ENCODE measurements around the gene PINLYP. TPM values are rescaled to one million over a fixed set of nuclear protein-coding genes. Genes with fewer than 3 reads are reported as not detected.
A peak's percentile ranks its signal among the peaks of the same experiment; 100 is the strongest.

PINLYP gene
- total and polyA plus RNA-seq, 9 of the 15 experiments (the other 6 are each of a cell fraction or from before 2014, with no cell fraction given): 1.00 to 6.7 (median 2.2) TPM

DNA sequence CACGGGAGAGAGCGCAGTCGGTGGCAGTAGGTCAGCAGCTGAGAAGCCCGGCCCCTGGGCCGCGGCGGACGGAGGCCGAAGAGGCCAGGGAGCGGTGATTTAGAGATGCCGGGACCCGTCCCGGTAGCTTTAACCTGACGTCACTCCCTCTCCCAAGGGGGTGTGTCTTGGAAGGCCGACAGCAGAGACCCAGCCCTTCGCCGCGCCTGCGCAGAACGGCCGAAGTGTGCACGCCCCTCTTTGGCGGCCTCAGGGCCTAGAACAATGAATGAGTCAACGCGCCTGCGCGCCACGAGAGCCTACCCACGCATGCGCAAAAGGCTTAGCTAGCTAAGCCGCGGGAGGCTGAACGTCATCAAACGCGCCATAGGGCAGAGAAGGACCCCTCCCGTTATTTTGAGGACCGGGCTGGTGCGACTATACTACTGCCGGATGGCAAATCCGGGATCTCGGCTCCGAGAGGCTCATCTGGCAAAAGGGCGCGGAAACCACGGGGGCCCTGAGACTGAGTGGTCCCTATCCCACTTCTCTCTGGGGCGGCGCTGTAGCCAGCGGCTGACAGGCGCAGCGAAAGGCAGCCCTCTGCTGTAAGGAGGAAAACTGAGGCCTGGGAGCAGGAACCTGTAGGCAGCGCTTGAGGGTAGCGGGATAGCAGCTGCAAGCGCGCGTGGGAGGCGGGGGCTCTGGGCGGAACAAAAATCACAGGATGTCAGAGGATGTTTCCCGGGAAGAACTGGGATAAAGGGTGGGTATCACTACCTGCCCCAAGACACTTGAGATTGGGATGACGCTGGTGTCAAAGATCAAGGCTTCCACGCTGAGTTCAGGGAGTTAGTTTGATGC is 20.6 kb downstream of the PINLYP start, which contains the start of the genes IRGQ and ZNF576 (continued):
- TF ChIP-seq THRAP3 (IDR thresholded peaks at IDR 0.05; ENCODE audit: borderline replicate concordance) (no peak), ZNF253 (CRISPR knock-in tag; conservative IDR thresholded peaks at IDR 0.05) (no peak), BMI1 (IDR thresholded peaks at IDR 0.05; ENCODE audit: low read length) (no peak), HDAC6 (IDR thresholded peaks at IDR 0.05; ENCODE audit: low read depth, low read length) (no peak), TSC22D4 (tag; IDR thresholded peaks at IDR 0.05) (no peak), ZBTB17 (CRISPR knock-in tag; IDR thresholded peaks at IDR 0.05) (0 out of 2 replicates have a peak, but pooled peaks have one; percentile 50), MAZ (CRISPR knock-in tag; conservative IDR thresholded peaks at IDR 0.05 in 1 of 2, IDR thresholded peaks at IDR 0.05 in 1 of 2) (peak; percentile 54 to 75), GTF3C2 (IDR thresholded peaks at IDR 0.05; ENCODE audit: borderline replicate concordance, extremely low read depth, insufficient read length) (no peak), SNIP1 (IDR thresholded peaks at IDR 0.05; ENCODE audit: low read depth) (no peak), ZNF589 (CRISPR knock-in tag; IDR thresholded peaks at IDR 0.05; ENCODE audit: low read depth) (peak; percentile 69; the same call in 1 of the 2 replicates), ZNF24 (IDR thresholded peaks at IDR 0.05) (no peak), IRF1 (CRISPR knock-in tag; IDR thresholded peaks at IDR 0.05; ENCODE audit: borderline replicate concordance) (no peak), HLTF (IDR thresholded peaks at IDR 0.05) (peak; percentile 77; the same call in 1 of the 2 replicates), ZFX (CRISPR knock-in tag; IDR thresholded peaks at IDR 0.05) (peak; percentile 90), ZNF134 (CRISPR knock-in tag; conservative IDR thresholded peaks at IDR 0.05) (0 out of 2 replicates have a peak, but pooled peaks have one; percentile 34), ERF (CRISPR knock-in tag; IDR thresholded peaks at IDR 0.05) (peak; percentile 66; the same call in 1 of the 2 replicates), KLF16 (IDR thresholded peaks at IDR 0.05) (0 out of 2 replicates have a peak, but pooled peaks have one; percentile 22), ZNF121 (CRISPR knock-in tag; conservative IDR thresholded peaks at IDR 0.05) (no peak), CTBP1 (IDR thresholded peaks at IDR 0.05; ENCODE audit: borderline replicate concordance) (peak; percentile 55; the same call in 1 of the 2 replicates)
- TF ChIP-seq, protein P1, sequence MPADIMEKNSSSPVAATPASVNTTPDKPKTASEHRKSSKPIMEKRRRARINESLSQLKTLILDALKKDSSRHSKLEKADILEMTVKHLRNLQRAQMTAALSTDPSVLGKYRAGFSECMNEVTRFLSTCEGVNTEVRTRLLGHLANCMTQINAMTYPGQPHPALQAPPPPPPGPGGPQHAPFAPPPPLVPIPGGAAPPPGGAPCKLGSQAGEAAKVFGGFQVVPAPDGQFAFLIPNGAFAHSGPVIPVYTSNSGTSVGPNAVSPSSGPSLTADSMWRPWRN (IDR thresholded peaks at IDR 0.05; ENCODE audit: low read depth): no peak
- TF ChIP-seq, protein P2, sequence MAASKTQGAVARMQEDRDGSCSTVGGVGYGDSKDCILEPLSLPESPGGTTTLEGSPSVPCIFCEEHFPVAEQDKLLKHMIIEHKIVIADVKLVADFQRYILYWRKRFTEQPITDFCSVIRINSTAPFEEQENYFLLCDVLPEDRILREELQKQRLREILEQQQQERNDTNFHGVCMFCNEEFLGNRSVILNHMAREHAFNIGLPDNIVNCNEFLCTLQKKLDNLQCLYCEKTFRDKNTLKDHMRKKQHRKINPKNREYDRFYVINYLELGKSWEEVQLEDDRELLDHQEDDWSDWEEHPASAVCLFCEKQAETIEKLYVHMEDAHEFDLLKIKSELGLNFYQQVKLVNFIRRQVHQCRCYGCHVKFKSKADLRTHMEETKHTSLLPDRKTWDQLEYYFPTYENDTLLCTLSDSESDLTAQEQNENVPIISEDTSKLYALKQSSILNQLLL (CRISPR knock-in tag; IDR thresholded peaks at IDR 0.05; ENCODE audit: borderline replicate concordance): no peak

All from K562 (cell line).